Heart right ventricle (tissue), 16 donors: ENCODE measurements around the gene FAM53C. TPM values are rescaled to one million over a fixed set of nuclear protein-coding genes. Genes with fewer than 3 reads are reported as not detected.
A peak's percentile ranks its signal among the peaks of the same experiment; 100 is the strongest.

Experiments used
- ATAC-seq, 8 donors: fragments of 200-7000 bp; cut with Tn5 transposase; one replicate each; pipeline ENCODE4 v1.9.1; 2020; ENCODE audit warnings: mild to moderate bottlenecking in 8 of 8, moderate library complexity in 8 of 8, moderate number of reproducible peaks in 1 of 8
- DNase-seq, 2 donors: peaks; one replicate each; pipeline ENCODE4 v3.0.0-alpha.2; 2020
- H3K27ac ChIP-seq, 10 donors: fragments of 200-600 bp; sonication (generic) in 2 of 10; one replicate each; pipeline versions ENCODE4 v1.5.0 to v1.8.0; 2020 to 2022; ENCODE audit warnings: mild to moderate bottlenecking in 3 of 10
- H3K27me3 ChIP-seq, 7 donors: fragments of 200-600 bp; one replicate each; pipeline ENCODE4 v1.8.0; 2021 to 2022; ENCODE audit warnings: mild to moderate bottlenecking in 2 of 7
- H3K36me3 ChIP-seq, 9 donors: fragments of 200-600 bp; sonication (generic) in 1 of 9; one replicate each; pipeline versions ENCODE4 v1.5.0 to v1.8.0; 2020 to 2022; ENCODE audit warnings: mild to moderate bottlenecking in 2 of 9
- H3K4me1 ChIP-seq, 9 donors: fragments of 200-600 bp; sonication (generic) in 1 of 9; one replicate each; pipeline versions ENCODE4 v1.5.0 to v1.8.0; 2020 to 2022; ENCODE audit warnings: mild to moderate bottlenecking in 4 of 9
- H3K4me3 ChIP-seq, 10 donors: fragments of 200-600 bp; sonication (generic) in 2 of 10; one replicate each; pipeline versions ENCODE4 v1.5.0 to v1.8.0; 2020 to 2022; ENCODE audit warnings: mild to moderate bottlenecking in 7 of 10, moderate library complexity in 2 of 10
- H3K9me3 ChIP-seq, 11 donors: fragments of 200-600 bp in 10 of 11; sonication (generic) in 2 of 11; one replicate each; pipeline versions ENCODE4 v1.5.0 to v1.8.0; 2013 to 2022; ENCODE audit warnings: mild to moderate bottlenecking in 2 of 11, control low read depth in 1 of 11, moderate library complexity in 1 of 11
- WGBS, 2 donors: extraction: QIAGEN DNeasy Blood & Tissue Kit; methylation state at CpG; one replicate each; pipeline ENCODE4 v1.1.7; 2013; ENCODE audit warnings: inconsistent platforms in 1 of 2; 5-methylcytosine and 5-hydroxymethylcytosine counted together
- intact Hi-C, 10 donors: fragments of 100-400 bp; cut with DNase I; formaldehyde crosslinking; loops; one replicate each; pipeline versions ENCODE4 v1.11.1 to v1.14.2; 2022
- polyA plus RNA-seq, 2 donors: library from polyadenylated mRNA; stranded (reverse); fragments of 200-250 nt; gene quantifications; one replicate each; pipeline ENCODE4 v1.2.3, GENCODE V29; 2013
- total RNA-seq, 10 donors: library from RNA; stranded (reverse); fragmentation: NEBNext Ultra II Directional in 3 of 10; extraction: Animal tissue kit (Norgen Biotek cat#: 25700) in 3 of 10; gene quantifications; one replicate each; pipeline versions ENCODE4 v1.2.1 to v1.2.4, GENCODE V29; 2021 to 2023
- TF ChIP-seq, protein P1 (sequence below), 9 donors: fragments of 200-600 bp; sonication (generic) in 2 of 9; IDR thresholded peaks; one replicate each; pipeline versions ENCODE4 v1.5.0 to v1.8.0; 2021 to 2022; ENCODE audit warnings: antibody characterized with exemption in 9 of 9, mild to moderate bottlenecking in 5 of 9, moderate library complexity in 1 of 9
- donor health status: Arrhythmogenic right ventricular cardiomyopathy.
- donor health status: ischemic (EF 13 %, LVEDD 7.1; RV severe dilation, severe dysfunction).
- donor health status: healthy with polysubstance abuse.
- donor health status: DM: no; HTN: yes; CAD: no.
- donor health status: DM: no; HTN: no; CAD: no.
- donor health status: ischemic (EF 25% LVEDD 6.9; RV normal size, moderate dysfunction).
- donor health status: ischemic (EF 25% LVEDD 5.7; RV mildly dilated, moderate dysfunction).
- donor health status: healthy.
- donor health status: DM: yes; HTN: yes; CAD: no.
- donor health status: Ischemic cardiomyopathy.
- donor health status: ischemic (EF 35%, LVEDD 5.7; RV mildly dilated, moderate dysfunction).
- donor health status: nonischemic (EF 11% LVEDD 7.7; RV severe dilation, severe dysfunction).
- donor health status: DM: yes; HTN: yes; CAD: no.
- donor health status: PGD.
- donor health status: ischemic (EF 29% LVEDD 5.4; RV normal size, mild dysfunction).
- donor health status: nonischemic (EF 23%, LVEDD 6.1; RV moderate dilation, normal function).

The FAM53C gene
- total and polyA plus RNA-seq, 12 donors: 8.8 to 29.9 (median 24.2) TPM

DNA sequence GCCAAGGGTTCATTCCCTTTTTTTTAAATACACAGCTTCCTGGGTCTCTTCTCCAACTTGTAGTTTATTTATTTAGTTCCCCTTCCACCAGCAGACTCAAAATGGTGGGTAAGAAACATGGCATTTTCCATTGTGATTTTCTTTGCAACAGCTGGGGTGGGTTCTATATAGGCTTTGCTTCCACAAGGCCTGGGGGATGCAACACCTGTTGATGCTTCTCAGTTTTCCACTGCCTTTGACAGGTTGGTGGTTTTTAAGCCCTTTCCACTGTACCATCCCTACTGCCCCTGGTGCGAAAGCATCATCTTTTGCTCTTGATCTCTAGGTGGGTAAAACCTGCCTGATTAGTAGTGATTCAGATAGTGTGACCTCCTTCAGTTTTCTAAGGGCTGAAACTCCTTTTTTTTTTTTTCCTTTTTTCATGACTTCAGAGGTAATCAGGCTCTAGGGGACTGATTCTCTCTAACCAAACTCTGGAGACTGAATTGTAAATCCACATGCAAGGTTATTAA, 22.9 kb downstream of the FAM53C start:
- H3K9me3 ChIP-seq: no peaks in the 10 kb centered on the region
- H3K4me3 ChIP-seq: no peak overlapping the region
- ATAC-seq (no peak), DNase-seq (no peak)
- 97 to 98% methylated on average over 1 of the region's 1 CpG for WGBS, 2 donors
- TF ChIP-seq, protein P1, sequence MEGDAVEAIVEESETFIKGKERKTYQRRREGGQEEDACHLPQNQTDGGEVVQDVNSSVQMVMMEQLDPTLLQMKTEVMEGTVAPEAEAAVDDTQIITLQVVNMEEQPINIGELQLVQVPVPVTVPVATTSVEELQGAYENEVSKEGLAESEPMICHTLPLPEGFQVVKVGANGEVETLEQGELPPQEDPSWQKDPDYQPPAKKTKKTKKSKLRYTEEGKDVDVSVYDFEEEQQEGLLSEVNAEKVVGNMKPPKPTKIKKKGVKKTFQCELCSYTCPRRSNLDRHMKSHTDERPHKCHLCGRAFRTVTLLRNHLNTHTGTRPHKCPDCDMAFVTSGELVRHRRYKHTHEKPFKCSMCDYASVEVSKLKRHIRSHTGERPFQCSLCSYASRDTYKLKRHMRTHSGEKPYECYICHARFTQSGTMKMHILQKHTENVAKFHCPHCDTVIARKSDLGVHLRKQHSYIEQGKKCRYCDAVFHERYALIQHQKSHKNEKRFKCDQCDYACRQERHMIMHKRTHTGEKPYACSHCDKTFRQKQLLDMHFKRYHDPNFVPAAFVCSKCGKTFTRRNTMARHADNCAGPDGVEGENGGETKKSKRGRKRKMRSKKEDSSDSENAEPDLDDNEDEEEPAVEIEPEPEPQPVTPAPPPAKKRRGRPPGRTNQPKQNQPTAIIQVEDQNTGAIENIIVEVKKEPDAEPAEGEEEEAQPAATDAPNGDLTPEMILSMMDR (IDR thresholded peaks at IDR 0.05): no peak
- intact Hi-C loops: loop anchor here in 2 of 10 donors (10.0 kb wide), 1 partner anchor 54 kb away; no protein-coding TSS in a partner anchor
- H3K36me3 ChIP-seq: no peaks in the 10 kb centered on the region
- no peaks in the 10 kb centered on the region for H3K27me3 ChIP-seq
- H3K4me1 ChIP-seq: peaks cover 0 to 45% (median 18%) of the 10 kb centered on the region in 9 donors
- no peak overlapping the region for H3K27ac ChIP-seq

DNA sequence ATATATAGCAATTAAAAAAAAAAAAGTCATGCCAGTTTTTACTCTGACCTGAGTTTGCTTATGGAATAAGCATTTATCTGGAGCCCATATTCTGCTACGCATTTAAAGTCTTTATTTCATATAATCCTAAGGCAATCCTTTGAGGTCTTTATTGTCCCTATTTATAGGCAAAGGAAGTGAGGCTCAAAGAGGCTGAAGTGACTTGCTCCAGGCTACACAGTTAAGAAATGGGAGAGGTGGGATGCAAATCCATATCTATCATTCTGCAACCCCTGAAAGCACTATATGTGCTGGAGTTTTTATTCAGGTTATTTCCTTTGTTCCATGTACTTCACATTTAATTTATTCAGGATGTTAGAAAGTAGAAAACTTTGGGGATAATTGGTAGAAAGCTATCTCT, 26.5 kb downstream of the FAM53C start:
- no peak for DNase-seq
- H3K9me3 ChIP-seq: no peaks in the 10 kb centered on the region
- intact Hi-C loops: loop anchor here in 2 of 10 donors (10.0 kb wide), 1 partner anchor 50 kb away; no protein-coding TSS in a partner anchor
- H3K27me3 ChIP-seq: no peaks in the 10 kb centered on the region
- 95 to 97% methylated on average over 1 of the region's 1 CpG for WGBS, 2 donors
- H3K4me1 ChIP-seq: peaks cover 7 to 63% (median 43%) of the 10 kb centered on the region in 9 donors
- H3K4me3 ChIP-seq: no peak overlapping the region
- H3K36me3 ChIP-seq: no peaks in the 10 kb centered on the region
- no peak overlapping the region for H3K27ac ChIP-seq
- ATAC-seq: no peak
- TF ChIP-seq, protein P1 (IDR thresholded peaks at IDR 0.05): no peak

DNA sequence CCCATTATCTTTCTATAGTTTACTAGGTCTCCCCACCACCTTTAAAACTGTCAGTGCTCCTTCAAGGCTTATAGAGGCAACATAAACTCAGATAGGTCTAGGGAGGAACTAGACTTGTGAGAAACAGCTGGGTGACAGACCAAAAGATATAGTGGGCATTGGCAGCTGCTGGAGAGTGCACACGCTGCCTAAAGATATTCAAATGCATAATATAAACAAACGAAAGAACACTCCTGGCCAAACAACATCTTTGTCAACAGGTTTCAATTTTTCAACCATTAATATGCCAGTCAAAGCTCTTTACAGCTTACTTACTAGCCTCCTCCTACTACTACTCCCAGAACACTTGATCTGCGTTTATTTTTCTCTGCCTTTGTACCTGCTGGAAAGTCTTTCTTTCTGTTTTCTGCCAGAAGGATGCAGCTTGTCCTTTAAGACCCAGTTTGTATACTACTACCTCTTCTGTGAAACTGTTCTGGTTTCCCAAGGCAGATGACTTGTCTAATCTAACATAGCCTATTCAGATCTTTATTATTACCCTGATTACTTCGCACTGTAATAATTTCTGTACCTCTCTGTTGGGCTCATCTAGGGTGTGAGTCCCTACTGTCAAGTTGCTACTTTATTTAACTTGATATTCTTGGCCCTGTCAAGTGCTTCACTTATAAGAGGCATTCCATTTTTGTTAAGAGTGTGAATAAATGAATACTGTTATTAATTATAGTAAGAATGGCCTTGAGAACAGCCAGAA, 28.7 kb downstream of the FAM53C start:
- TF ChIP-seq, protein P1 (IDR thresholded peaks at IDR 0.05): no peak
- 45 to 61% methylated on average over 4 of the region's 4 CpGs for WGBS, 2 donors
- peaks cover 9 to 79% (median 53%) of the 10 kb centered on the region in 9 donors for H3K4me1 ChIP-seq
- peak overlapping the region in 7 of 10 donors; percentile 0 to 60 (median 52) for H3K27ac ChIP-seq
- H3K9me3 ChIP-seq: no peaks in the 10 kb centered on the region
- no peaks in the 10 kb centered on the region for H3K36me3 ChIP-seq
- intact Hi-C loops: loop anchor here in 2 of 10 donors (10.0 kb wide), 1 partner anchor 48 kb away; no protein-coding TSS in a partner anchor
- ATAC-seq (peak in 3 of 8 donors; percentile 38 to 47 (median 47)), DNase-seq (no peak)
- no peak overlapping the region for H3K4me3 ChIP-seq
- H3K27me3 ChIP-seq: no peaks in the 10 kb centered on the region

DNA sequence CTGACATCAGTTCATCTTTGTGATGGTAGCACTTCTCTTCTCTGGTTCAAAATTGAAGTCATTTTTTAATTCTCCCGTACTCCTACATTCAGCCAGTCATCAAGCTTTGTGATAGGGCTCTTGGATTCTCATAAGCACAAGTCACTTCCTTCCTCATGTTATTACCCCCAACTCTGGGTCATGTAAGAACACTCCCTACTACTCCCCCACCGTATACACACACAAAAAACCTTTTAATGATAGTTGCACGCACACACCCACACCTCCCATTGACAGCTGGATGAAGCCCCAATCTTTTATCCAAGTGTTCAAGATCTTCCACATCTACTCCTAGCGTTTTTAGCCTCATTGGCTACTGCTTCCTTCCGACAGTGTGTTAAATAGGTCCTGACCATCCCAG, 31.2 kb downstream of the FAM53C start:
- DNase-seq: no peak
- H3K27me3 ChIP-seq: no peaks in the 10 kb centered on the region
- peak in 6 of 8 donors; percentile 18 to 58 (median 38) for ATAC-seq
- H3K36me3 ChIP-seq: peaks cover 0 to 18% (median 7%) of the 10 kb centered on the region in 9 donors
- TF ChIP-seq, protein P1 (IDR thresholded peaks at IDR 0.05): no peak
- H3K4me3 ChIP-seq: no peak overlapping the region
- H3K4me1 ChIP-seq: peaks cover 9 to 84% (median 65%) of the 10 kb centered on the region in 9 donors
- no peaks in the 10 kb centered on the region for H3K9me3 ChIP-seq
- intact Hi-C loops: loop anchor here in 2 of 10 donors (10.0 kb wide), 1 partner anchor 46 kb away; no protein-coding TSS in a partner anchor
- 49 to 59% methylated on average over 5 of the region's 5 CpGs for WGBS, 2 donors
- peak overlapping the region in 5 of 10 donors; percentile 27 to 79 (median 57) for H3K27ac ChIP-seq
